22Rv1 (cell line): ENCODE data around the gene ATP9A.

Experiments used
- ZFX ChIP-seq: fragments of 450-650 bp; IDR thresholded peaks from 2 replicates; pipeline ENCODE4 v1.6.1; 2017; ENCODE audit warnings: antibody characterized with exemption, borderline replicate concordance
- TF ChIP-seq, protein P1 (sequence below): fragments of 450-650 bp; IDR thresholded peaks from 2 replicates; pipeline ENCODE4 v1.5.1; 2017; ENCODE audit warnings: mild to moderate bottlenecking

DNA sequence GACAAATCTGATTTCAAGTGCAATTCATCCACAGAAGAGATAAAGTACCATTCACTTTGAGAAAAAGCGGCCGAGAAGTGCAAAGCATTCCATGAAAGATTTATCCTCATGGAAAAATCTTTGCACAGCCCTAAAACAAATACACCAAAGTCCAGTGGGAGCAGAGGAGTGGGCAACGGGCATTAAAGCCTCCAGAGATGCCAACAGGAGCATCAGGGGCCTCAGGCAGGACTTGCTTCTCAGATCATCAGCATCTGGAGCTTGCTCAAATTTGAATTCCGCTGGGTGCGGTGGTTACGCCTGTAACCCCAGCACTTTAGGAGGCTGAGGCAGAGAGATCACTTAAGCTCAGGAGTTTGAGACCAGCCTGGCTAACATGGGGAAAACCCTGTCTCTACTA, 115.0 kb downstream of the ATP9A start:
- TF ChIP-seq, protein P1, sequence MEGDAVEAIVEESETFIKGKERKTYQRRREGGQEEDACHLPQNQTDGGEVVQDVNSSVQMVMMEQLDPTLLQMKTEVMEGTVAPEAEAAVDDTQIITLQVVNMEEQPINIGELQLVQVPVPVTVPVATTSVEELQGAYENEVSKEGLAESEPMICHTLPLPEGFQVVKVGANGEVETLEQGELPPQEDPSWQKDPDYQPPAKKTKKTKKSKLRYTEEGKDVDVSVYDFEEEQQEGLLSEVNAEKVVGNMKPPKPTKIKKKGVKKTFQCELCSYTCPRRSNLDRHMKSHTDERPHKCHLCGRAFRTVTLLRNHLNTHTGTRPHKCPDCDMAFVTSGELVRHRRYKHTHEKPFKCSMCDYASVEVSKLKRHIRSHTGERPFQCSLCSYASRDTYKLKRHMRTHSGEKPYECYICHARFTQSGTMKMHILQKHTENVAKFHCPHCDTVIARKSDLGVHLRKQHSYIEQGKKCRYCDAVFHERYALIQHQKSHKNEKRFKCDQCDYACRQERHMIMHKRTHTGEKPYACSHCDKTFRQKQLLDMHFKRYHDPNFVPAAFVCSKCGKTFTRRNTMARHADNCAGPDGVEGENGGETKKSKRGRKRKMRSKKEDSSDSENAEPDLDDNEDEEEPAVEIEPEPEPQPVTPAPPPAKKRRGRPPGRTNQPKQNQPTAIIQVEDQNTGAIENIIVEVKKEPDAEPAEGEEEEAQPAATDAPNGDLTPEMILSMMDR = no peak
- TF ChIP-seq ZFX = no peak
